H1 (cell line): ENCODE results near the gene CCDC174. TPM values are rescaled to one million over a fixed set of nuclear protein-coding genes. Genes with fewer than 3 reads are reported as not detected.

Source experiments
- CHD7 ChIP-seq: fragments of 300-600 bp; sonication (generic); IDR thresholded peaks from 2 replicates; pipeline ENCODE4 v1.7.1; 2012; ENCODE audit warnings: low read length, moderate library complexity, mild to moderate bottlenecking, inconsistent platforms; ENCODE audit not compliant: insufficient replicate concordance
- polyA plus RNA-seq, 7 experiments: library from polyadenylated mRNA; depleted of rRNA in 3 of 7; stranded (reverse) in 5 of 7; unstranded in 2 of 7; fragments of >200 nt in 5 of 7; fragments of 200-250 nt in 2 of 7; gene quantifications; 1 replicate in 5 of 7; 2 replicates in 1 of 7; 4 replicates in 1 of 7; pipeline versions ENCODE4 v1.2.1 to v1.2.3, GENCODE V29; 2011 to 2013; ENCODE audit warnings: missing spikeins in 2 of 7, mixed read lengths in 2 of 7
- total RNA-seq: library from RNA; stranded (reverse); fragmentation: NEBNext Ultra II Directional; extraction: Animal tissue kit (Norgen Biotek cat#: 25700); gene quantifications from 2 replicates; pipeline ENCODE4 v1.2.1, GENCODE V29; 2021

CCDC174 gene
- total and polyA plus RNA-seq, 2 of the 8 experiments (the other 6 are each of a cell fraction or from before 2014, with no cell fraction given), result 3.5 to 11.9 TPM

DNA sequence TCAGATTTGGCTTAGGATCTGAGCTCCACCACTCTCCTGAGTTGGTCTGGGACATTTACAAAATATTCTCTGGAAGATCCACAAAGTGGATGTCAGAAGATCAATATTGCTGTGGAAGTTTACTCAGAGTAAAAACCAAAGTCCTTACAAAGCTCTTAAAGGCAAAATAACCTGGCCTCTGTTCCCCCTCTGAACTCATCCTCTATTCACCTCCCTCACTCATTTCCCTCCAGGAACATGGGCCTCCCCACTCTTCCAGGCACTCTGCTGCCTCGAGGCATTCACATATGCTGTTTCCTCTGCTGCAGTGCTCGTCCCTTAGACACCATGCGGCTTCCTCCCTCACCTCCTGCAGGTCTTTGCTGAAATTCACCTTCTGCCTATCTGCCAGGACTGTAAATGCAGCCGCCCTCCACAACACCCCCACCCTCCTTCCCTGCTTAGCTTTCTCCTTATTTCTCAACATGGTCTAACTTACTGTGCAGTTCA is 19.1 kb upstream of the CCDC174 start (continued):
- no peak for TF ChIP-seq CHD7
